ENCODE results near the gene RAB3A.

DNA sequence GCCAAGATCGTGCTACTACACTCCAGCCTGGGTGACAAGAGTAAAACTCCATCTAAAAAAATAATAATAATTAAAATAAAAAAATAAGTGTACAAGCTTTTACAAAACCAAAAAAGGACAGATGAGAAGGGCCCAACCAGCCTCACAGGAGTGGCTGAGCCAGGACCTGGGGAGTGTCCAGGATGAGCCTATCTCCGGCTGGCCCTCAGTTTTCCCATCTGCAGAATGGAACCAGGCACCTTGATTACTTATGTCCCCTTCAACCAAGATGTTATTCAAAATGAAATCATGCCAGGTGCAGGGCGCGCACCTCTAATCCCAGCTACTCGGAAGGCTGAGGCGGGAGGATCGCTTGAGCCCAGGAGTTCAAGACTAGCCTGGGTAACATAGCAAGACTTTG, 39.8 kb downstream of the RAB3A start:
- TF ChIP-seq POLR2A (IDR thresholded peaks at IDR 0.05; ENCODE audit: extremely low read depth, insufficient read length) = no peak
- TF ChIP-seq, protein P1, sequence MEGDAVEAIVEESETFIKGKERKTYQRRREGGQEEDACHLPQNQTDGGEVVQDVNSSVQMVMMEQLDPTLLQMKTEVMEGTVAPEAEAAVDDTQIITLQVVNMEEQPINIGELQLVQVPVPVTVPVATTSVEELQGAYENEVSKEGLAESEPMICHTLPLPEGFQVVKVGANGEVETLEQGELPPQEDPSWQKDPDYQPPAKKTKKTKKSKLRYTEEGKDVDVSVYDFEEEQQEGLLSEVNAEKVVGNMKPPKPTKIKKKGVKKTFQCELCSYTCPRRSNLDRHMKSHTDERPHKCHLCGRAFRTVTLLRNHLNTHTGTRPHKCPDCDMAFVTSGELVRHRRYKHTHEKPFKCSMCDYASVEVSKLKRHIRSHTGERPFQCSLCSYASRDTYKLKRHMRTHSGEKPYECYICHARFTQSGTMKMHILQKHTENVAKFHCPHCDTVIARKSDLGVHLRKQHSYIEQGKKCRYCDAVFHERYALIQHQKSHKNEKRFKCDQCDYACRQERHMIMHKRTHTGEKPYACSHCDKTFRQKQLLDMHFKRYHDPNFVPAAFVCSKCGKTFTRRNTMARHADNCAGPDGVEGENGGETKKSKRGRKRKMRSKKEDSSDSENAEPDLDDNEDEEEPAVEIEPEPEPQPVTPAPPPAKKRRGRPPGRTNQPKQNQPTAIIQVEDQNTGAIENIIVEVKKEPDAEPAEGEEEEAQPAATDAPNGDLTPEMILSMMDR (IDR thresholded peaks at IDR 0.05; ENCODE audit: low read depth, low read length) = no peak
- TF ChIP-seq, protein P2, sequence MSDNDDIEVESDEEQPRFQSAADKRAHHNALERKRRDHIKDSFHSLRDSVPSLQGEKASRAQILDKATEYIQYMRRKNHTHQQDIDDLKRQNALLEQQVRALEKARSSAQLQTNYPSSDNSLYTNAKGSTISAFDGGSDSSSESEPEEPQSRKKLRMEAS (IDR thresholded peaks at IDR 0.05; ENCODE audit: low read depth, low read length) = no peak

Data from NB4 (cell line).